Measurements from ENCODE around the gene MUC2.

- no peak for TF ChIP-seq EZH2phosphoT487 (IDR thresholded peaks at IDR 0.05; ENCODE audit: borderline replicate concordance, low read length)
- TF ChIP-seq CTCF (conservative IDR thresholded peaks at IDR 0.05; ENCODE audit: low read depth, low read length) = no peak
Measured at GRCh38 chr11:1087279-1087960, 12.7 kb downstream of the MUC2 start.

Data from PC-3 (cell line).